ENCODE measurements around the gene CORO7.

DNA sequence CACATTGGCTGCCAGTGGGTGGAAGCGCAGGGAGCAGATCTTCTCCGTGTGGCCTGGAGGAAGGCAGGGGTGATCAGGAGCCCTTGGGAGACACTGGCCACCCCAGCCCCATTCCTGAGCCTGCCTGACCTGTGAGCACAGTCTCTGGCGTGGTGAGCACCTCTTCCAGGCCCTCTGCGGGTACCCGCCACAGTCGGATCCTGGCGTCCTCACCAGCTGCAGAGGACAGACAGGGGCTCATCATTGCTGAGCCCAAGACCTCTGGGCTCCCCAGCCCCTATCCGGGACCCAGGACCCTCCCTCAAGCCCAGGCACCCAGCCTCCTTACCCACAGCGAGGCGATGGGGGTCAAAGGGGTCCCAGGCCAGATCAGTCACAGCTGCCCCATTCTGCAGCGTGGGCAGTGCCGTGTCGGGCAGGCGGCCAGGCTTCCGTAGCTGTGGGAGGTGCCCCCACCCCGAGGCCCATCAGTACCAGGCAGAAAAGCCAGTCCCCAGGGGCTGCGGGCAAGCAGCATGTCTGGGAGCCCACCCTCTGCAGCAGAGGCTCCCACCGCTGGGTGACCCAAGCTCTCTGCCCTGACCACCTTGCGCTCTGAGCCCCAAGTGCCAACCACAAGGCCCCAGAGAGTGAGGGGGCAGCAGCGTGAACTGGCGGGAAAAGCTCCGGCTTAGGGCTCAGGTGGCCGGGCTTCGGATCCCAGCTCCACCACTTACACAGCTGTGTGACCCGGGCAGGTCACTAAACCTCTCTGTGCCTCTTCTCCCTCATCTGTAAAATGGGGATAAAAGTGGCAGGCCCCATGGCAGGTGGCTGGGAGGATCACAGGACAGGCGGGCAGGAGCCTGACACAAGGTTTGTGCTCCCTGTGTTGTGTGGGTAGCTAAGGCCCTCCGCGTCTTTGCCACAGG lies 55.1 kb downstream of the CORO7 start:
- TF ChIP-seq MAZ (IDR thresholded peaks at IDR 0.05; ENCODE audit: borderline replicate concordance, low read depth, low read length): no peak
- TF ChIP-seq, protein P1, sequence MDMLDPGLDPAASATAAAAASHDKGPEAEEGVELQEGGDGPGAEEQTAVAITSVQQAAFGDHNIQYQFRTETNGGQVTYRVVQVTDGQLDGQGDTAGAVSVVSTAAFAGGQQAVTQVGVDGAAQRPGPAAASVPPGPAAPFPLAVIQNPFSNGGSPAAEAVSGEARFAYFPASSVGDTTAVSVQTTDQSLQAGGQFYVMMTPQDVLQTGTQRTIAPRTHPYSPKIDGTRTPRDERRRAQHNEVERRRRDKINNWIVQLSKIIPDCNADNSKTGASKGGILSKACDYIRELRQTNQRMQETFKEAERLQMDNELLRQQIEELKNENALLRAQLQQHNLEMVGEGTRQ (IDR thresholded peaks at IDR 0.05): no peak
- TF ChIP-seq, protein P2, sequence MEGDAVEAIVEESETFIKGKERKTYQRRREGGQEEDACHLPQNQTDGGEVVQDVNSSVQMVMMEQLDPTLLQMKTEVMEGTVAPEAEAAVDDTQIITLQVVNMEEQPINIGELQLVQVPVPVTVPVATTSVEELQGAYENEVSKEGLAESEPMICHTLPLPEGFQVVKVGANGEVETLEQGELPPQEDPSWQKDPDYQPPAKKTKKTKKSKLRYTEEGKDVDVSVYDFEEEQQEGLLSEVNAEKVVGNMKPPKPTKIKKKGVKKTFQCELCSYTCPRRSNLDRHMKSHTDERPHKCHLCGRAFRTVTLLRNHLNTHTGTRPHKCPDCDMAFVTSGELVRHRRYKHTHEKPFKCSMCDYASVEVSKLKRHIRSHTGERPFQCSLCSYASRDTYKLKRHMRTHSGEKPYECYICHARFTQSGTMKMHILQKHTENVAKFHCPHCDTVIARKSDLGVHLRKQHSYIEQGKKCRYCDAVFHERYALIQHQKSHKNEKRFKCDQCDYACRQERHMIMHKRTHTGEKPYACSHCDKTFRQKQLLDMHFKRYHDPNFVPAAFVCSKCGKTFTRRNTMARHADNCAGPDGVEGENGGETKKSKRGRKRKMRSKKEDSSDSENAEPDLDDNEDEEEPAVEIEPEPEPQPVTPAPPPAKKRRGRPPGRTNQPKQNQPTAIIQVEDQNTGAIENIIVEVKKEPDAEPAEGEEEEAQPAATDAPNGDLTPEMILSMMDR (IDR thresholded peaks at IDR 0.05): no peak
- no peak for TF ChIP-seq EHF (CRISPR knock-in tag; IDR thresholded peaks at IDR 0.05)
- no peak for TF ChIP-seq POLR2A (IDR thresholded peaks at IDR 0.05; ENCODE audit: low read length)
- no peak for TF ChIP-seq EP300 (IDR thresholded peaks at IDR 0.05)
- no peak for TF ChIP-seq CHD4 (IDR thresholded peaks at IDR 0.05; ENCODE audit: borderline replicate concordance)

Measured in A549 (cell line).